ENCODE results near the gene CPXM1.
"Not testable (repeated sequence)": the region's sequence is repeated elsewhere in the genome, so short reads cannot be mapped to it uniquely, and the experiment has no call there.

Gene CPXM1

DNA sequence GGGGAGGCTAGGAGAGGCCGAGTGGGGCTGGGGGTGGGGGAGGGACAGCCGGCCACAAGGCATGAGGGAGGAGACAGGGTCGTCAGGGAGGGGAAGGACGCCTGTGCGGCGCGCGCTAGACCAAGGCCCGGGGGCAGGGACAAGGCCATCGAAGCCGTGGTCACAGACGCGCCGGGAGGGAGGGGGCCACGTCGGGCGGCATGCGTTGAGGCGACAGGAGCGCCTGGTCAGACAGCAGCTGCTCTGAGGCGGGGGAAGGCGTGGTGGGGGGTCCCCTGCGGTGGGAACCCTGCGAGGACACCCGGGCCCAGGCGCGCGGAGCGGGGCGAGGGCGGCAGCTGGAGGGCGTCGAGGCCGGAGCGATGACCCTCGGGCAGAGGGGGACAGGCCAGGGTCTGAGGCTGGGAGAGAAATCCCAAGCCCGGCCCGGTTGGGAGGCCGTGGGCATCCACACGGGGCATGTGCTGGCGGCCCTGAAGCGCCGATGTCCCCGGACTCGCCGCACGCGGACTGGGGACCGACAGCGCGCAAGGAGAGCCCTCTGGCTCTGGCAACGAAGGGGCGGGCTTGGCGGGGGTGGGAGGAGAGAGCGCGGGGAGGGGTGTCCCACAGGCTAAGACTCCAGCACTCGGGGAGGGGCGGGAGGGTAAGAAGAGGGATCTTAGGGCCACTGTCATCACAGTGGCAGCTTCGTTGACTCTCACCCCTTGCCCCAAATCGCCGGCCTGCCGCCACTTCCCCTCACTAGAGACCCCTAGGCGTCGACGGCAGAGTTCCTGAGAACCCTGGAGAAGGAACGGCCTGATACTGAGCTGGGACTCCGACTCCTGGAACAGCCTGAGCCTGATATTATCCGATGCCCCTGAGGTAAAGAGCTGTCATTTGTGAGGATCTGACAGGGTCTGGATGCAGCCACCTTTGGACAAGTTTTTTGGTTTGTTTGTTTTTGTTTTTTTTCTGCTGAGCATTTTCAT lies 20.8 kb upstream of the CPXM1 start:
- DNase-seq (ENCODE audit: low read depth), result no peak

DNA sequence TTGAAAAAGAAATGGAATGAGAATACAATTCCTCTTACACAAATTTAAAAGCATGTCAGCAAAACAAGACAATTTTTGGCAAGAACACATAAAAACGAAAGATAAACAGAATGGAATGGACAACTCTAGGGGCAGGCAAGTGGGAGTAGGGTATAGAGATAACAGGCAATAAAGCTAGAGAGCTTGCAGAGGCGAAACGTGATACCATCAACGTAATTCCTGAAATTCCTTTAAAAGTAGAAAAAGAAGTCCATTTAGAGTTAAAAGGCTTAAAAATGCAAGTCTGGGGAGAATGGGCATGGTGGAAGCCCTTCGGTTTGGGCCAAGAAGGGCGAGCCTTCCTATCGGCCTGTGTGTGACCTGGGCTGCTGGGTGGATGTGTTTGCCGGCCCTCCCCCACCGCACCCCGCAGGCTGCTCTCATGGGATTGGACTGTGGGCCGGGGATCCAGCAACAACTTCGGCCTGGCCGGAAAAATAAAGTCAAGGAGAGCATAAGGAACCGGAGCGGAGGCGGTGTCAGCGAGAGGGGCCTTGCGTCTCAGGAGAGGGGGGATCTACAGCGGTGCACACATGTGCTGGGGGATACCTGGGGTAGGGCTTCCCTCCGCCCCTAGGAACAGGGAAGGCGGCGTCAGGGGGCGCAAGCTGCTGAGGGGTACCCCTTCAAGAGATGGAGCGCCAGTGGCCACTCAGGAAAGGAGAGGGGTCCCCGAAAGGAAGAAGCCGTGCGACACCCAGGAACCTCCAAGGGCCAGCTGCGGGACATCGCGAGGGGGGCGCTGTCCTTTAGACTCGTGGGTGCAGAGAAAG lies 19.9 kb upstream of the CPXM1 start:
- DNase-seq (ENCODE audit: low read depth), result no peak

DNA sequence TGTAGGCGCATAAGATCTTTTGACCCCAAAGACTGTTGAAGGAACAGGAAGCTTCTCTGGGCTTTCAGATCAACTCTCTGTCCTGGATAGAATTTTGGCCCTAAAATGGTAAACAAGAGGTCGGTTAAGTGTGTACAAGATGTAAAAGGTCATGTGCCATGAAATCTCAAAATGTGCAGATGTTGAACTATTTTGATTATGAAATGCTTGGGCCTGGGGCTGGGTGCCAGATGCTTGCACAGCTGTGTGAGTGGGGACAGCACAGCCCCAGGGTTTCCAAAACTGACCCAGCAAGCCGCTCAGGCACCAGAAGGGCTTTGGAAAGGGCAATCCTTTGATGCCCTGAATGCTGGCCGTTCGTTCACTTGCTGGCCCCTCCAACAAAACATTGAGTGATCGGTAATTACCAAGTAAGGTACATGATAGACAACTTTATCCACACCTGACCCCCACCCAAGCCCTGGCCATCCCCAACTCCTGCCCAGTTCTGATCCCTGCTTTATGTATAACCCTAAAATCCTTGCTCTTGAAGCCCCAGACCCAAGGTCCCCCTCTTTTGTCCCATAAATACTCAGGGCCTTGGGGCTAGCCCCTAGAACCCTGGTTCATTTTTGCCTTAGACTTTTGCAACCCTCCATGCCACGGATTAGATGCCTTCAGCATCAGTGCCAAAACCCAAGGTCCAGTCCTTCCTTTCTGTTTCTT lies 17.6 kb upstream of the CPXM1 start:
- DNase-seq (ENCODE audit: low read depth), result no peak

DNA sequence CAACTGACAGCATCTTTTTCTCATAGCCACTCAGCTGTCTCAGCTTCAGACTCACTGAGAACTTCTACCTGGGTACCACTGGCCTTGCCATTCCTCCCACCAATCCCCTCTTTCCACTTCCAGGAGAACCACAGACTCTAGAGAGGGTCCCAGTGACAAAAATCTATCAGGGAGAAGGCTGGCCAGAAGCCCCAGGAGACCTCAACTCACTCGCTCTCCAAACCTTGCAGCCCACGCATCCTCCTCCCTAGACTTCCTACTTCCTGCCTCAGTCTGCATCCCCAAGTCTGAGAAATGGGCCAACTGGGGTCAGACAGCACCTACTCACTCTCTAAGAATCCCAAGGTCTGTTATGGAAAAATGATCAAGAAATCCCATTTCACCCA lies 16.9 kb upstream of the CPXM1 start:
- no peak for DNase-seq (ENCODE audit: low read depth)

DNA sequence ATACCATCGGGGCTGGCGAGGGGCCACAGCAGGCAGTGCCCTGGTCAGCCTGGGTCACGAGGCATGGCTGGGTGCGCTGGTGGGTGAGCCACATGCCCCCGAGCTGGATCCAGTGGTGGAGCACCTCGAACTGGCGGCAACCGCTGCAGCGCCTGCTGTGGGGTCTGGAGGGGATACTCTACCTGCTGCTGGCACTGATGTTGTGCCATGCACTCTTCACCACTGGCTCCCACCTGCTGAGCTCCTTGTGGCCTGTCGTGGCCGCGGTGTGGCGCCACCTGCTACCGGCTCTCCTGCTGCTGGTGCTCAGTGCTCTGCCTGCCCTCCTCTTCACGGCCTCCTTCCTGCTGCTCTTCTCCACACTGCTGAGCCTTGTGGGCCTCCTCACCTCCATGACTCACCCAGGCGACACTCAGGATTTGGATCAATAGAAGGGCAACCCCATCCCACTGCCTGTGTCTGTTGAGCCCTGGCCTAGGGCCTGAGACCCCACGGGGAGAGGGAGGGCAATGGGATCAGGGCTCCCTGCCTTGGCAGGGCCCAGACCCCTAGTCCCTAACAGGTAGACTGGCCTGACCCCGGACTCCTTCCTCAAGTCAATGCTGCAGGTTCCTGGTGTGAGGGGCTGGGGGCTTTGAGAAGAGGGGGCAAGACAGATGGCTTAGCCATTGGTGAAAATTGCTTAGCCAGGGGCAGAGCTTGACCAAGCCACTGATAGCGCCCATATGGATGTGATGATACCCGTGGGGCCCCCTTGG lies 16.3 kb upstream of the CPXM1 start:
- DNase-seq (ENCODE audit: low read depth), result no peak

DNA sequence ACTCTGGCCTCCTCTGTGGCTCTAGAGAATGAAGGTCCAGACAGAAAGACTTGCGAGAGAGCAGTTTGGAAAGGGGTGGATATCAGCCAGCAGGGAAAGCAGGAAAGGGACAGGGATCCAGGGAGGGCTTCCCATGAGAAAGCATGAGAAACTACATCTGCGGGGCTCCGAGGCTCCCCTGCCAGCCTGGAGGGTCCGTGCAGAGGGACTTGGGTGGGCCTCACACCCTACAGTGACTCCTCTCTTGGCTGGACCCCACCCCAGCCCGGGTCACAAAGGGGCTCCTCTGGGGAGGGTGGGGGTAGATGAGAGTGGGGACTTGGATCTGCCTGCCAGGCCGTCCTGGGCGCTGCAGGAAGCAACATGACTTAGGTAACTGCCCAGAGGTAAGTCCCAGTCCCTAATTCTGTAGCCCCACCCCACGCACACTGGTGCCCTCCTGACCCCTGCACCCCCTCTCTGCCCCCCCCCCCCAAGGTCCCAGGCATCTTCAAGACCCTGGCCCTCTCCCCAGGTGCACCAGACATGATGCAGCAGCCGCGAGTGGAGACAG lies 15.7 kb upstream of the CPXM1 start, which contains the start of gene TMEM239:
TSS of gene TMEM239 (plus strand) at position 335 of the 553 bp plus-strand sequence. CDS start at position 526, 191 bp downstream.
- no peak for DNase-seq (ENCODE audit: low read depth)

DNA sequence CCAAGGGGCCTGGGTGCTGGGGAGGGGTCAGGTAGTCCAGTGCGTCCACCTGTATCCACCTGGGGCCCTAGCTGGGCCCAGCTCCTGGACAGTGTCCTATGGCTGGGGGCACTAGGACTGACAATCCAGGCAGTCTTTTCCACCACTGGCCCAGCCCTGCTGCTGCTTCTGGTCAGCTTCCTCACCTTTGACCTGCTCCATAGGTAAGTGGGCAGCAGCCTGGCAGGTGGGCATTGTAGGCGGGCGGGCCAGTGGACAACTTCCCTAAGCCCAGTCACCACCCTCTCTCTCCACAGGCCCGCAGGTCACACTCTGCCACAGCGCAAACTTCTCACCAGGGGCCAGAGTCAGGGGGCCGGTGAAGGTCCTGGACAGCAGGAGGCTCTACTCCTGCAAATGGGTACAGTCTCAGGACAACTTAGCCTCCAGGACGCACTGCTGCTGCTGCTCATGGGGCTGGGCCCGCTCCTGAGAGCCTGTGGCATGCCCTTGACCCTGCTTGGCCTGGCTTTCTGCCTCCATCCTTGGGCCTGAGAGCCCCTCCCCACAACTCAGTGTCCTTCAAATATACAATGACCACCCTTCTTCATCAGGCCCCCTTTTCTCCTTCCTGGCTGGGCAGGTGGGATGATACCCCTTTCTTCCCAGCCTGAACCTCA lies 14.9 kb upstream of the CPXM1 start:
- no peak for DNase-seq (ENCODE audit: low read depth)

DNA sequence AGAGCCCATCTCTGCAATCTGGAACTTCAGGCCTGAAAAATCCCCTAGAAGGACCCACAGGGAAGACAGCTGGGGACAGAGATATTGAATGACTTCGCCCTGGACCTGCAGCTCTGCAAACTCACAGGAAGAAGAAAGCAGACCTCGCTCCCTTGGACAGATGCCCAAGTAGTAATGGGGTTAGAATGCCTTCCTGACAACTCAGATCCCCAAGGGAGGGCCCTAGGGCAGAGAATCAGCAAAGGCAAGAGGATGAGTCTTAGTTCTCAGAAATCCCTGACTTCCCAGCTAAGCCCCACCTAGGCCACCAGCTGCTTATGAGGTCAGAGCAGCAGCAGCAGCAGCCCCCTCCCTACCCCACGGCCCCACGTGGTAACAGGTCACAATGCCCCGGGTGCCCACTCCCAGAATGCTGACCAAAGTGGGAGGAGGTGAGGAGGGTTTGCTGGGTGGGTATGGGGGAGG lies 14.2 kb upstream of the CPXM1 start, which contains the start of gene C20orf141:
TSS of gene C20orf141 (plus strand) at position 401 of the 465 bp plus-strand sequence. CDS start 198 bp downstream, outside the sequence.
- DNase-seq (ENCODE audit: low read depth), result peak; percentile 92

DNA sequence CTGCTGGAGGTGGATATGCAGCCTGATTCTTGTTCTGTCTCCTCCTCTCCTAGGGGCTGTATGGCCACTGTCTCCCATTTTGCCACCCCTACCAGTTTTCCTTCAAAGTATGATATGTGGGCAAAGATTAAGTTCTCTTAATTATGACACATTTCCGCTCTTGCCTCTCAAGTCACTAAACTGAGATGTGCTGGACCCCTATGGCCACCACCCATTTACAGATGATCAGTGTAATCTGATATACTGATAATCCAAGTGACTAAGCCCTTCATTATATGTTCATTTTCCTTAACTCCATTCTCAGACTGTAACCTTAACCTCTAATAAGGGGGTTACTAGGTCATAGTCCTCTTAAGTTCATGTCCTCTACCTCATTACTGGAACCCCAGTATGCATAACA lies 13.6 kb upstream of the CPXM1 start:
- no peak for DNase-seq (ENCODE audit: low read depth)

DNA sequence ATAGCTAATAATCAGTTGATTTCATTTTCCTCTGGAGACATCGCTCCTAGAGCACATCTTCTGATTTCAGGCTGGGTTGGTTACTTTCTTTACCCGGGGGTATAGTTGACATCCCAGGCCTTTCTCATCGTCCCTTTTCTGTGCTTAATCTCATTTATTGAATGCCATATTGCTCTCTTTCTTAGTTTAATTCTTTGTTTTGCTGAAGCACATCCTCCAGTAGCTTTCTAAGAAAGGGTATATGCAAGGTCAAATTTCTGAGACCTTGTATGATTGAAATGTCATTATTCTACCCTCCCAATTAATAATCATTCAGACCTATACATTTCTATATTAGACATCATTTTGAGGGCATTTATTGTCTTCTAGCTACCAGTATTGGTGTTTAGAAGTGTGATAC lies 11.8 kb upstream of the CPXM1 start:
- DNase-seq (ENCODE audit: low read depth), result no peak

DNA sequence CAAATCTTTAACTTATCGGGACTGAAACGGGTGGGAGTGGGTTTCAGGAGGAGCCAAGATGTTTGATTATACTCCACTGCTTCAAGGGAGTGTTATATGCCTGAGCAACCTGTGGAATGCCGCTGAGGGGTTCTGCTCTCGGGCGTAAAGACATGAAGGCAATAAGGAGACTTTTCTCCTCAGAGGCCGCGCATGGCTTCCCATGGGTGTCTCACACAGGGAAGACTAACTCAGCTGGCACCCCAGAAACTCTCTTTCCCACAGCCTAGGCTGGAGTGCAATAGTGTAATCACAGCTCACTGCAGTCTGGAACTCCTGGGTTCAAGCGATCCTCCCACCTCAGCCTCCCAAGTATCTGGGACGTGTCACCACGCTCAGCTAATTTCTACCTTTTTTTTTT lies 9.3 kb upstream of the CPXM1 start:
- no peak for DNase-seq (ENCODE audit: low read depth)

DNA sequence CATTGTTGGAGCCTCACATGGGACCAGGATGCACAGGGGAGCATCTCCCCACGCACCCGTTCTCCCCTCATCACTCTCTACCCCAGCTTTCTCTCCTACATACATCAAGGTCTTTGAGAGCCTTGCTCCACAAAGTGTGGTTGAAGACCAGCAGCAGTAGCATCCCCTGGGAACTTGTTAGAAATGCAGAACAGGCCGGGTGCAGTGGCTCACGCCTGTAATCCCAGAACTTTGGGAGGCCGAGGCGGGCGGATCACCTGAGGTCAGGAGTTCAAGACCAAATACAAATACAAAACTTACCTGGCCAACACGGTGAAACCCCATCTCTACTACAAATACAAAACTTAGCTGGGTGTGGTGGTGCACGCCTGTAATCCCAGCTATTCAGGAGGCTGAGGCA lies 7.5 kb upstream of the CPXM1 start:
- DNase-seq (ENCODE audit: low read depth), result not testable (repeated sequence)

DNA sequence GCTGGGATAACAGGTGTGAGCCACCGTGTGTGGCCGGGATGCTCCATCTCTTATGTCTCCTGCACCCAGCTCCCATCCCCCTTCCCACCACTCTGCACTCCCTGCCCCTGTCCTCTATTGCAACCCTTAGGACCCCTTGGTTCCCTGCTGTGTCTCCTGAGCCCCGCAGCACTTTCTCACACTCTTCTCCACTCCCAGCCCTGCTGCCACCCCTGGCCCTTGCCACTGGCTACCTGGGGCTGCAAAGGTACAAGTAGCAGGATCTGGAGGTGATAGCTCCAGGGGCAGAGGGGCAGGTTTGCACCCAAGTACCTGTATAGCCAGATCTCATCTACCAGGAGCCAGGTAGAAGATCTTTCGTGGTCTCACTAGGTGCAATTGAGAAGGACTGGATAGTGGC lies 6.6 kb upstream of the CPXM1 start:
- DNase-seq (ENCODE audit: low read depth), result no peak

DNA sequence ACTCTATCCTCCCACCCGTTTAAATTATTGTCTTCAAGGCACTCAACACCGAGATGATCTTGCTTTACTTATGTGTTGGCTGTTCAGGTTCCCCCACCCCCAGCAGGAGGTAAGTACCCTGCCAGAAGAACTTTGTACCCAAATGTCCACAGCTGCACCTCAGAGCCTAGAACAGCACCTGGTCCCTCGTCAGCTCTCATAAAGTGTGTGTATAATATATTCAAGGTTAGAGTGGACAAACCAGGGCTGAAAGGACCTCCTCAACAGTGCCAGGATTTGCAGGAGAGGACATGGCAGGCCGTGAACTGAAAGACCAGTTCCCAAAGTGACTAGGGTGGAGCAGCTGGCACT lies 5.9 kb upstream of the CPXM1 start:
- DNase-seq (ENCODE audit: low read depth), result no peak

DNA sequence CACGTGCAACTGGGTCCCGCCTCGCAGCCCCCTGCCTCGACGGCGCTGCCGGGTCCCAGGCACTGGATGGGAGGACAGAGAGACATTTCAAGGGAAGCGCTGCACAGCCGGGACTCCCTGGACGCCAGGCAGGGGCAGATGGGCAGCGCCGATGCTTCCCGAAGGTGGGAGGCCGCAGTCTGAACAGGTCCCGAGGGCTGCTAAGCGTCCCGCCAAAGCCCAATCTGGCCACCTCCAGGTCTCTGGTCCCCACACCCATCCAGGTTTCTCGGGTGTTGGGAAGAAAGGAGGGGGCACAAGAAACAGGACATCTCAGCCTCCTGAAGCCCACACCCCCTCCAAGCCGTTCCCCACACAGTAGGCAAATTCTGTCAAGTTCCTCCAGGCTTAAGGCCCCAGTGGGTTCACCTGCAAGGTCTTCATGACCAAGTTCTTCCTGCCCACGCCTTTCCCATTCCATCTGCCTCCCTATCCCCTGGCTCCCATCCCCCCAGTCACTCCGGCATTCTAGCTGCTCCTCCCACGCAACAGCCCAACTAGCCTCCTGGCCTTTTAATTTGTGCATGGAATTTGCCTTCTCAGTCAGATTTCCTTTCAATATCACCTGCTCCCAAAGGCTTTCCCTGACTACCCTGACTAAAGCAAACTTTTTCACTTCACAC lies 5.4 kb upstream of the CPXM1 start:
- no peak for DNase-seq (ENCODE audit: low read depth)

DNA sequence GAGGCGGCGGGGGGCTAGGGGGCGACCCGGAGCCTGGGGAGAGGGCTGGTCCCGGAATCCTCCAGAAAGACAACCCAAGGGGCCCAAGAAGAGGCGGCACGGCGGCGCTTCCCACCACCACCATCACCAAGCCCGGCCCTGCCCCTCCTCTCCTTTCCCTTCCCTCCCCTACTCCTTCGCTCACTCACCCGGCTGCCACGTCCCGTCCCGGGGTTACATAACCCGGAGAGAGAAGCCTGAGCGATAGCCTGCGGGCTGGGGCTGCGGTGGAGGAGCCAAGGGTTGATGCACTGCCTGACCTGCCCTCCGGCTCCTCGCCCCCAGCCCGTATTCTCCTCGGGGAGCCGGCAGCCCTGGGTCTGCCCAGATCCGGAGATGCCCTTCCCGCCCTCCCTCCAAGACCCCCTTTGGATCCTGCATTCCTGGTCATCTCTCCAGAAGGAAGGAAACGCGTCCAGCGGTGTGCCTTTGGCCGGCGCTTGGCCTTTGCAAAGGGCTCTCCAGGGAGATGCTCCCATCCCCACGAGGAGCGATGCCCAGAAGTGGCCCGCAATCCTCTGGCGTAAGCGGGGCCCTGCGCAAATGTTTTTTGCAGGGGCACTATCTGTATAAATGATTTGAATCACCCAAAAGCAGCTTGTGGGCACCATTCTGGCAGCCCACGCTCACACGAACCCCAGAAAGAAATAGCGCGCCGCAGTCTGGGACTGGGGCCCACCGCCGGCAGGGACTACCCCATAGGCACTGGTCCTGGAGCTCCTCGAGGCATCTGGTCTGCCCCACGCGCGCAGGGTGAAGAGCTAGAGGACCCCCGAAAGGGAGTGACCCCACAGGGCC lies 4.6 kb upstream of the CPXM1 start:
- DNase-seq (ENCODE audit: low read depth), result no peak

DNA sequence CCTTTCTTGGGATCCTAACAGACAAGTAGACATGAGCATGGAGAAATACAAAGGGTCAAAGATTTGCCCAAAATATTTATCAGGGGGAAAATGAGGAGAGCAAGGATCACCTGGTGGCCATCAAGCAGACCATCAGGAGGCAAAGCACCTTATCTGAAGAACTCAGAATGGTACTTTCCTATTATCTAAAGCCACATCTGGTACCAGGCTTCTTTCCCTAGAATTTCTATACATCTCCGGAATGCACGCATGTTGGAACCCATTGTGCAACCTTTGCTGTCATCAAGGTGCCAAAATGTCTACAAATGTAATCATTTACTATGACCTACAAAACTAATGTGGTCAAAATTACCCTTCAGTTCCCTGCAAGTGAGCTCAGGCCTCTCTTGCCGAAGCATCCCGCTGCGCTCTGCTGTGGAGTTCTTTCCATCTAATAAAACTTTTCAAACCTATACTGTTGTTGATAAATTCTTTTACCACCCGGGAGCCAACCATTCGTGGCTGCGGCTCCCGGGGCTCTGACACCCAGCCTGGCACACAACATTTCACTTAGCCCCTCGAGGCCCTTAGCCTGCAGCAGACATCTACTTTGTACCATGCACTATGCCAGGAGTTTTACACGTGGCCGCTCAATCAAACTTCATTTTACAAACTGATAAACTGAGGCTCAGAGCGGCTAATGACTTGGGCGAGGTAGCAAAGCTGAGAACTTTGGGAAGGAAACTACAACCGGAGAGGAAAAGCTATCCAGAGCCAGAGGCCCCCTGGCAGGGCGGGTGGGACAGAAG lies 3.8 kb upstream of the CPXM1 start:
- no peak for DNase-seq (ENCODE audit: low read depth)

DNA sequence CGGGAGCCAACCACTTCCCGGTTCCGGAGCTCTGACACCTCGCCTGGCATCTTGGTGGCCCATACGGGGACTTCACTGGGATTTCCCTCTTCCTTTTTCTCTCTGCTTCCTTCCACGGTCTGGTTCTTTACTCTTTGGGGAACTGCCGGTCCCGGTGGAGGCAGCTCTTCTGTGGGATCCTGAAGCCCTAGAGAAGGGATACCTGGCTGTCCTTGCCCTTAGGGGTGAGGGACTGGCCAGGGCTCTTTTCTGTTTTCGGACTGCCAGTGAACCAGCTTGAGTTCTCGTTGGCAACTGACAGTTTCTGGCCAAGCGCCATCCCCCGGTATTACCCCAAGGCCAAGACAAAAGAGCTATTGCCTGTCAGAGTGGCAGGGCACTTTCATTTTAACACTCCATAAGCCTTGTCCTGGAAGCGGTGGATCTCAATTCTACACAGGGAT lies 880 bp upstream of the CPXM1 start:
- DNase-seq (ENCODE audit: low read depth), result no peak
